H9 (cell line): ENCODE results near the gene ASPM. TPM values are rescaled to one million over a fixed set of nuclear protein-coding genes. Genes with fewer than 3 reads are reported as not detected.
"Not testable (repeated sequence)": the region's sequence is repeated elsewhere in the genome, so short reads cannot be mapped to it uniquely, and the experiment has no call there.

Experiments
- DNase-seq: peaks from one replicate; pipeline ENCODE4 v3.0.0-alpha.2; 2017
- H2AFZ ChIP-seq: one replicate; pipeline ENCODE4 v1.6.1; 2013; ENCODE audit warnings: mild to moderate bottlenecking, low read length, control low read depth, moderate library complexity
- H2AK5ac ChIP-seq: 2 replicates; pipeline ENCODE4 v1.6.1; 2013; ENCODE audit warnings: low read length, control low read depth, mixed read lengths; ENCODE audit not compliant: insufficient read length
- H2BK120ac ChIP-seq: one replicate; pipeline ENCODE4 v1.6.1; 2013; ENCODE audit warnings: low read depth, mild to moderate bottlenecking, low read length, control low read depth, inconsistent platforms; ENCODE audit not compliant: poor library complexity, severe bottlenecking
- H2BK12ac ChIP-seq: 2 replicates; pipeline ENCODE4 v1.6.1; 2013; ENCODE audit warnings: low read length, control low read depth, mixed read lengths, low read depth; ENCODE audit not compliant: insufficient read length
- H2BK15ac ChIP-seq: 2 replicates; pipeline ENCODE4 v1.6.1; 2013; ENCODE audit warnings: low read depth, low read length, control low read depth
- H2BK20ac ChIP-seq: one replicate; pipeline ENCODE4 v1.6.1; 2013; ENCODE audit warnings: low read depth, mild to moderate bottlenecking, low read length, control low read depth, inconsistent platforms; ENCODE audit not compliant: poor library complexity, severe bottlenecking
- H2BK5ac ChIP-seq: 2 replicates; pipeline ENCODE4 v1.6.1; 2013; ENCODE audit warnings: low read length, control low read depth, mixed read lengths; ENCODE audit not compliant: insufficient read length
- H3K14ac ChIP-seq: 2 replicates; pipeline ENCODE4 v1.6.1; 2013; ENCODE audit warnings: low read length, control low read depth; ENCODE audit not compliant: insufficient read depth
- H3K18ac ChIP-seq: 2 replicates; pipeline ENCODE4 v1.6.1; 2013; ENCODE audit warnings: low read depth, mild to moderate bottlenecking, mixed read lengths, low read length, control low read depth; ENCODE audit not compliant: insufficient read length
- H3K23ac ChIP-seq: 2 replicates; pipeline ENCODE4 v1.6.1; 2013; ENCODE audit warnings: low read length, control low read depth, mixed read lengths, low read depth; ENCODE audit not compliant: insufficient read length
- H3K23me2 ChIP-seq: 2 replicates; pipeline ENCODE4 v1.6.1; 2013; ENCODE audit warnings: low read depth, mild to moderate bottlenecking, mixed read lengths, low read length, control low read depth; ENCODE audit not compliant: insufficient read length, poor library complexity, severe bottlenecking
- H3K27ac ChIP-seq: 2 replicates; pipeline ENCODE4 v1.5.1; 2013; ENCODE audit warnings: low read length, control low read depth, mixed read lengths, low read depth; ENCODE audit not compliant: insufficient read length
- H3K27me3 ChIP-seq: 2 replicates; pipeline ENCODE4 v1.6.1; 2013; ENCODE audit warnings: low read length, control low read depth, inconsistent platforms; ENCODE audit not compliant: insufficient read depth
- H3K4ac ChIP-seq: 2 replicates; pipeline ENCODE4 v1.6.1; 2013; ENCODE audit warnings: low read depth, mild to moderate bottlenecking, control low read depth, inconsistent platforms, low read length, moderate library complexity
- H3K4me1 ChIP-seq: 2 replicates; pipeline ENCODE4 v1.6.1; 2013; ENCODE audit warnings: low read length, control low read depth, inconsistent platforms; ENCODE audit not compliant: insufficient read depth
- H3K4me2 ChIP-seq: 2 replicates; pipeline ENCODE4 v1.6.1; 2013; ENCODE audit warnings: low read length, control low read depth, mixed read lengths; ENCODE audit not compliant: insufficient read length, insufficient read depth
- H3K56ac ChIP-seq: 2 replicates; pipeline ENCODE4 v1.6.1; 2013; ENCODE audit warnings: low read depth, mild to moderate bottlenecking, mixed read lengths, low read length, control low read depth; ENCODE audit not compliant: insufficient read length
- H3K79me1 ChIP-seq: 2 replicates; pipeline ENCODE4 v1.6.1; 2013; ENCODE audit warnings: low read depth, mild to moderate bottlenecking, moderate library complexity, low read length, control low read depth, inconsistent platforms; ENCODE audit not compliant: insufficient read depth, poor library complexity, severe bottlenecking
- H3K79me2 ChIP-seq: 2 replicates; pipeline ENCODE4 v1.6.1; 2013; ENCODE audit warnings: low read length, control low read depth, inconsistent platforms; ENCODE audit not compliant: insufficient read depth
- H3K9ac ChIP-seq: 2 replicates; pipeline ENCODE4 v1.6.1; 2013; ENCODE audit warnings: low read length, control low read depth, mixed read lengths; ENCODE audit not compliant: insufficient read length; ENCODE audit errors: extremely low read depth
- H3K9me3 ChIP-seq: one replicate; pipeline ENCODE4 v1.6.1; 2013; ENCODE audit warnings: low read depth, low read length, inconsistent platforms; ENCODE audit not compliant: control insufficient read depth
- H3T11ph ChIP-seq: one replicate; pipeline ENCODE4 v1.6.1; 2013; ENCODE audit warnings: mild to moderate bottlenecking, low read length, control low read depth, inconsistent platforms
- H4K20me1 ChIP-seq: one replicate; pipeline ENCODE4 v1.6.1; 2013; ENCODE audit not compliant: control insufficient read depth, insufficient read length, insufficient read depth
- H4K5ac ChIP-seq: 2 replicates; pipeline ENCODE4 v1.6.1; 2013; ENCODE audit warnings: low read depth, mild to moderate bottlenecking, mixed read lengths, low read length, control low read depth; ENCODE audit not compliant: insufficient read length
- H4K8ac ChIP-seq: replicated peaks from 2 replicates; pipeline ENCODE4 v1.6.1; 2013; ENCODE audit warnings: low read length, control low read depth, mixed read lengths, low read depth; ENCODE audit not compliant: insufficient read length
- H4K91ac ChIP-seq: 2 replicates; pipeline ENCODE4 v1.6.1; 2013; ENCODE audit warnings: low read depth, mild to moderate bottlenecking, moderate library complexity, mixed read lengths, low read length, control low read depth; ENCODE audit not compliant: insufficient read length
- H3K27ac Mint-ChIP-seq, 3 experiments: 2 replicates in 2 of 3; 3 replicates in 1 of 3; pipeline ENCODE4 v1.8.0; 2020 to 2021; ENCODE audit warnings: mixed read lengths in 3 of 3, mild to moderate bottlenecking in 1 of 3, moderate library complexity in 1 of 3
- H3K27me3 Mint-ChIP-seq: 2 replicates; pipeline ENCODE4 v1.8.0; 2021; ENCODE audit warnings: low read depth, mild to moderate bottlenecking, moderate library complexity, mixed read lengths
- H3K36me3 Mint-ChIP-seq, 3 experiments: 2 replicates in 2 of 3; 3 replicates in 1 of 3; pipeline ENCODE4 v1.8.0; 2020 to 2021; ENCODE audit warnings: low read depth in 3 of 3, mixed read lengths in 3 of 3; ENCODE audit not compliant: insufficient read depth in 1 of 3
- H3K4me1 Mint-ChIP-seq, 2 experiments: 2 replicates each; pipeline ENCODE4 v1.8.0; 2020; ENCODE audit warnings: mixed read lengths in 2 of 2
- H3K4me3 Mint-ChIP-seq, 2 experiments: 2 replicates in 1 of 2; 3 replicates in 1 of 2; pipeline ENCODE4 v1.8.0; 2020 to 2021; ENCODE audit warnings: mild to moderate bottlenecking in 2 of 2, mixed read lengths in 2 of 2, moderate library complexity in 1 of 2
- H3K9me3 Mint-ChIP-seq, 2 experiments: 2 replicates in 1 of 2; 3 replicates in 1 of 2; pipeline ENCODE4 v1.8.0; 2020; ENCODE audit warnings: mild to moderate bottlenecking in 2 of 2, mixed read lengths in 2 of 2, moderate library complexity in 1 of 2
- CTCF ChIP-seq: fragments of 200-600 bp; sonication (generic); conservative IDR thresholded peaks from 3 replicates; pipeline ENCODE4 v1.8.0; 2021; ENCODE audit warnings: antibody characterized with exemption, mild to moderate bottlenecking
- WGBS: extraction: QIAGEN DNeasy Blood & Tissue Kit; methylation state at CpG from one replicate; pipeline ENCODE4 v1.1.7; 2013; ENCODE audit warnings: missing lambda C conversion rate, low lambda C conversion rate, mixed read lengths; ENCODE audit not compliant: insufficient read length; ENCODE audit errors: extremely low coverage; 5-methylcytosine and 5-hydroxymethylcytosine counted together
- total RNA-seq: library from RNA; stranded (reverse); gene quantifications from 2 replicates; pipeline ENCODE4 v1.2.1, GENCODE V29; 2021

The ASPM gene
- total RNA-seq, 1 experiment from 2014 or later: 34.9 TPM

GRCh38 chr1:197099444-197099843 is 47.0 kb downstream of the ASPM start:
- H3K79me2 ChIP-seq: no peaks in the 10 kb centered on the region
- H2AFZ ChIP-seq: no peak overlapping the region
- Mint-ChIP-seq H3K4me1 (peaks cover 3 to 15% of the 10 kb centered on the region in 2 experiments; a peak in 2 of 4 replicates), H3K4me3 (no peak overlapping the region), H3K36me3 (peaks cover 32 to 56% (median 50%) of the 10 kb centered on the region in 3 experiments), H3K27ac (no peak overlapping the region), H3K27me3 (no peaks in the 10 kb centered on the region), H3K9me3 (peaks cover 33 to 35% of the 10 kb centered on the region in 2 experiments)
- H3K4ac ChIP-seq: no peak overlapping the region
- no peak for TF ChIP-seq CTCF
- no peak overlapping the region for H2BK120ac ChIP-seq
- no peak overlapping the region for H3K27ac ChIP-seq
- H4K5ac ChIP-seq: no peak overlapping the region
- H4K20me1 ChIP-seq: no peaks in the 10 kb centered on the region
- H3K23ac ChIP-seq: no peak overlapping the region
- no peak overlapping the region for H2BK20ac ChIP-seq
- no peaks in the 10 kb centered on the region for H3K23me2 ChIP-seq
- no peak overlapping the region for H4K8ac ChIP-seq
- no peak overlapping the region for H3K56ac ChIP-seq
- no peak overlapping the region for H3K4me2 ChIP-seq
- H4K91ac ChIP-seq: no peak overlapping the region
- no peak overlapping the region for H3K18ac ChIP-seq
- H2BK5ac ChIP-seq: no peak overlapping the region
- no peak overlapping the region for H2AK5ac ChIP-seq
- H3K14ac ChIP-seq: no peak overlapping the region
- H2BK12ac ChIP-seq: no peak overlapping the region
- no peak overlapping the region for H3T11ph ChIP-seq
- H3K27me3 ChIP-seq: no peaks in the 10 kb centered on the region
- H3K79me1 ChIP-seq: no peaks in the 10 kb centered on the region
- no peak overlapping the region for H3K9ac ChIP-seq
- H3K9me3 ChIP-seq: peaks cover 22% of the 10 kb centered on the region
- H2BK15ac ChIP-seq: no peak overlapping the region
- DNase-seq: no peak
- H3K4me1 ChIP-seq: no peaks in the 10 kb centered on the region

DNA sequence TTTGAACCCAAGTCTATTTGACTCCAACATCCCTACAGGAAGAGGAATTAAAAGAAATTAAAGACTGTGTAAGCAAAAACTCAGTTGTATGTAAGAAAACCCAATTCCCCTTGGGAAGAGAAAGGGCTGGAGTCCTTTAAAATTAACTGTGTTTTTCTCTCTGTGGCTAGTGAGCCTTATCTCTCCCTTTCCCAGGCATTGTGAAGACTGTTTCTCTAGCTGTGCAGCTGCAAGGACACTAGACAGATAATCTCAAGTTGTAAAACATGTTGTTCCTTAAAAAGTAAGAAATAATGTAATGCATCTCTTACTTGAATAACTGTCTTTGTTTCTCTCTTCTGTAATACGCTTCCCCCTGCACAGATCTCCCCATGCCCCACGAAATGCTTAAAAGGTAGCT is 49.5 kb downstream of the ASPM start:
- H3K23ac ChIP-seq, H2BK20ac ChIP-seq, H4K5ac ChIP-seq, H2BK15ac ChIP-seq, H3K79me2 ChIP-seq, H2BK120ac ChIP-seq, H3K14ac ChIP-seq, H2AK5ac ChIP-seq, H3K27me3 Mint-ChIP-seq, H3K27ac ChIP-seq, H2BK5ac ChIP-seq, H3K9ac ChIP-seq, H4K20me1 ChIP-seq, H3K9me3 ChIP-seq, H3K4ac ChIP-seq, DNase-seq, H3K56ac ChIP-seq, H2BK12ac ChIP-seq, H3K4me1 Mint-ChIP-seq, H3T11ph ChIP-seq, H3K27me3 ChIP-seq, H3K23me2 ChIP-seq, H3K18ac ChIP-seq, H3K4me2 ChIP-seq, H3K4me3 Mint-ChIP-seq, H3K4me1 ChIP-seq, H3K79me1 ChIP-seq, H2AFZ ChIP-seq, H4K91ac ChIP-seq, H4K8ac ChIP-seq: not testable (repeated sequence)
- H3K9me3 Mint-ChIP-seq: peaks cover 8 to 10% of the 10 kb centered on the region in 2 experiments
- H3K36me3 Mint-ChIP-seq: peaks cover 11 to 52% (median 43%) of the 10 kb centered on the region in 3 experiments; a peak in 6 of 7 replicates
- peak overlapping the region in 2 of 3 experiments; percentile 7 to 27; a peak in 3 of 7 replicates for H3K27ac Mint-ChIP-seq
- no CpG with 5 or more reads among the region's 2 CpGs for WGBS
